ENCODE measurements around the gene CERS5.

The CERS5 gene, protein sequence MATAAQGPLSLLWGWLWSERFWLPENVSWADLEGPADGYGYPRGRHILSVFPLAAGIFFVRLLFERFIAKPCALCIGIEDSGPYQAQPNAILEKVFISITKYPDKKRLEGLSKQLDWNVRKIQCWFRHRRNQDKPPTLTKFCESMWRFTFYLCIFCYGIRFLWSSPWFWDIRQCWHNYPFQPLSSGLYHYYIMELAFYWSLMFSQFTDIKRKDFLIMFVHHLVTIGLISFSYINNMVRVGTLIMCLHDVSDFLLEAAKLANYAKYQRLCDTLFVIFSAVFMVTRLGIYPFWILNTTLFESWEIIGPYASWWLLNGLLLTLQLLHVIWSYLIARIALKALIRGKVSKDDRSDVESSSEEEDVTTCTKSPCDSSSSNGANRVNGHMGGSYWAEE

DNA sequence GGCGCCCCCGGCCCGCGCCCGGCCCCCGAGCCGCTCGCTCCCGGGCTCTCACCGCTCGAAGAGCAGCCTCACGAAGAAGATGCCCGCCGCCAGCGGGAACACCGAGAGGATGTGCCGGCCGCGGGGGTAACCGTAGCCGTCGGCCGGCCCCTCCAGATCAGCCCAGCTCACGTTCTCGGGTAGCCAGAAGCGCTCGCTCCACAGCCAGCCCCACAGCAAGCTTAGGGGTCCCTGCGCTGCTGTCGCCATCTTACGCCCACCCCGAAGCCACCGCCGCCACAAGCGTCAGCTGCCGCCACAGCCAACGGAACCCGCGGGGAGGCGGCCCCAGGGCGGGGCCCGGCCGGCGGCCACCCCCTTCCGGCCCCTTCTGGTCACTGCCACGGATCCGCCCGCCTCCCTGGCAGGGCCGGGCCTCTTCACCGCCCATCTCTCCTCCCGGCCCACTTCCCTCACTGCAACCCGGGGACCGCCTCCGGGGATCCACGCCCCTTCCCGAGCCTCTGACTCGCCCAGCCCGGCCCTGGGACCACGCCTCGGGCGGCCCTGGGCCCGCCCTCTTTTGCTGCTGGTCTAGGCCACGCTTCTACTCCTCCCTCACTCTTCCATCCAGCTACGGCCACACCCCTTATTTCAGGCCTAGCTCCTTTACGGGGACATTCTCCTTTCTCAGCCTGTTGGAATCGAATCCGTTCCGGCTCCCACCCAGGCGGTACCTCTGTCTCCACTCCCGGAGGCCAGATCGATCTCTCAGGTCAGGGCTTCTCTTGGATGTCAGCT is at the start of gene CERS5:
Gene CERS5, minus strand, starts transcription at position 321 of the 780 bp plus-strand sequence. Its CDS starts 72 bp downstream, at position 249.
- peak; percentile 84 to 92 (median 90) for DNase-seq (ENCODE audit: low read depth in 3 of 3)

DNA sequence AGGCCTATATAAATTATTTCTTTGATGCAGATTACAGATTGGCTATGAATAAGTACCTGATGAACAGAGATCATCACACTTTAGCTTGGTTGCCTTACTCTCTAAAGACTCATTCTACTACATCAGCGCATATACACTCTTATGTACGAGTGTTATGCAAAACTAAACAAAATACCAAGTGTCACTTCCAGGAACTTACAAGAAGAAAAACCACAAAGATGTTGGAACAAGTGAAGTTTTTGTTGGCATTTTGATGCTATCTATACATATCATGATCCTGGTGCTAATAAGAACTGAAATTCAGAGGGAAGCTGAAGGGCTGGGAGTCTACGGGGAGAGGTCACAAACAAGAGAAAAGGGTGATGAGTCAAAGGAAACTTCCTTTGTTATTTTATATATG is 47.9 kb upstream of the CERS5 start:
- DNase-seq (ENCODE audit: low read depth in 3 of 3), result no peak

DNA sequence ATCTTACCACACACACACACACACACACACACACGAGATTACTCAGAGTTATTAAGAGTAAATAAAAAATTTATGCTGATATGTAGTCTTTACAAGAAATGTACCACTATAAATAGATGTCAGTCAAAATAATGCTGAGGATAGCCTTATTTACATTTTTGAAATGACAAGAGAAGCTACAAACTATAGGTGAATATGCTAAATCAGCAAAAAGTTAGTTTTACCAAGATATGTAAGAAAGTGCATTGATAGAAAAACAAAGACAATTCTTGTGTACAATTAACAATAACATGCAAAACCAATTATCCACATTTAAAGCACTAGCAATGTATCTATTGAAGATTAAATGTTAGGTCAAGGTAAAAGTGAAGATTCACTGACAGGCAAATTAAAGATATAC is 46.8 kb upstream of the CERS5 start:
- no peak for DNase-seq (ENCODE audit: low read depth in 3 of 3)

DNA sequence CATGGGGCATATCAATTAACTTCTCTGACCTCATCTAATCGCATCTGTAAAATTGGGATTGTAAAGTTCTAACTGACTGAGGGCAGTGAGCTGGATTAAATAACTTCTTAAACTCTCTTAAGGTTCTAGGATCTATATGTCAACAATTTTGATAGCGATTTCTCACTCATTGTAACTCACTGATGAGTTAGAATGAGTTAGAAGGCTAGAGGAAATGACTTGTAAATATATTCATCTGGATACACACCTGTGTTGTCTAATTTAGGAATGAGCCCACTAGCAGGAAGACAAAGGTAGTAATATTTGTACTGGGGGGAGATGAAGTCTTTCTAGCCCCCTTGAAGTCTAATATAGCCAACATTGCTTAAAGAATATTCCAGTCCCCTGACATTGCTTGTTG is 46.3 kb upstream of the CERS5 start:
- DNase-seq (ENCODE audit: low read depth in 3 of 3), result no peak

DNA sequence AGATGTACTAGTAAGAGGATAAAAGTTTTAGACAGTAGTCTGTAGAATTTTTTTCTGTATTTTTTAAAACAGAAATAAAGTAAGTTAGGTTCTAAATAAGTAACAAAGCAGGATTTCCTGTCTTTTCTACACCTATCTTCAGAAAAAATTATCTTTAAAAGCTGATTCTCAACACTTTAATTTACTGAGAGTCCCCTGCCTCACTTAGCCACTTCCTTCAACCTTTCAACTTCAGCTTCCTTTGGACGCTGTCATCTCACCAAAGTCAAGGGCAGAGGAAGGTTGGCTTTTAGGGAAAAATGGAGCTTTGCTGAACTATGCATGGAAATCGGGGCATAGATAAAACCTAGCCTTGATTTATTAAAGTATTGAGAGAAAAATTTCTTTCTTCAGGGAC is 44.9 kb upstream of the CERS5 start:
- no peak for DNase-seq (ENCODE audit: low read depth in 3 of 3)

DNA sequence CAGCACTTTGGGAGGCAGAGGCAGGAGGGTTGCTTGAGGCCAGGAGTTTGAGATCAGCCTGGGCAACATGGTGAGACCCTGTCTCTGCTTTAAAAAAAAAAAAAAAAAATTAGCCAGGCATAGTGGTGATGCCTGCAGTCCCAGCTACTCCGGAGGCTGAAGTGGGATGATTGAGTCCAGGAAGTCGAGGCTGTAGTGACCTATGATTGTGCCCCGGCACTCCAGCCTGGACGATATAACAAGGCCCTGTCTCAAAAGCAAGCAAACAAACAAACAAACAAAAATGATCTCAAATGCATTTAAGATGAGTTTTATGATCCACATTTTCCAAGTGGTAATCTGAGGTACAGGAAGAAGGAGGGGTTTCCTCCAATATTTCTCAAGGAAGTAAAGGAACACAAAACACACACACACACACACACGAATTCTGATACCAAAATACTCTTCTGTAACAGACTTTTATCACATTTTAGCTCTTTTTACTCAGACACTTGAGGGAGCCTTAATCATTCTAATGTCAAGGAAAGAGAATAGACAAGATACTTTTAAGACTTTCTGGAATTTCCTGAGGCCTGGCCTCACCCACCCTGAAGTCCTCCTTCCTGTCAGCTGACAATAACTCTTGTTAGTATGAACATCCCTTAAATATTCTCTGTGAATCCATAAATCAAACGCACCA is 44.4 kb upstream of the CERS5 start:
- no peak for DNase-seq (ENCODE audit: low read depth in 3 of 3)

DNA sequence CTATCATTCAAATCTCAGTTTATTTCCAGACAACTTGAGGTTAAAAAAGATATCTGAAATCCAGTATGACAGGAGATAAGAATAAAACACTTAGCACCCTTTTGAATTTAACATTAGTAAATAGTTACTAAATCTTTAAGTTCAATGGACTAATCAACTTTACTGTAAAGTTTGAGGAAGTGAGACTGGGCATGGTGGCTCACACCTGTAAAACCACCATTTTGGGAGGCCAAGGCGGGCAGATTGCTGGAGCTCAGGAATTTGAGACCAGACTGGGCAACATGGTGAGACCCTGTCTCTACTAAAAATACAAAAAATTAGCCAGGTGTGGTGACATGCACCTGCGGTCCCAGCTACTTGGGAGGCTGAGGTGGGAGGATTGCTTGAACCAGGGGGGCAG is 40.3 kb upstream of the CERS5 start:
- DNase-seq (ENCODE audit: low read depth in 3 of 3), result no peak

DNA sequence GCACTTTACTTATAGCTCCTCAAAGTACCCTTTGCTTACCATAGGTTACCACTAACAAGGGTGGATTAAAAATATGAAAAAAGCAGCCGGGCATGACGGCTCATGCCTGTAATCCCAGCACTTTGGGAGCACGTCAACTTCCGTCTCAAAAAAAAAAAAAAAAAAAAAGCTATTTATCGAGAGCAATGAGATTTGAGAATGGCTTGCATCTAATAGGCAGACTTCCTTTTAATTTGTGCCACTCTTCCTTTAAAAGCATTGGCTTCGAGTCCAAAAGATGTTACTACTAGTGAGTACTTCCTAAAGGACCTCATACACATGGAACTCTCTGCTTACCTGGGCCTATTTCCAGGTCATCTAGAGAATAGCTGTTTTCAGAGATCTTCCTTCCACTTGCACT is 38.5 kb upstream of the CERS5 start:
- no peak for DNase-seq (ENCODE audit: low read depth in 3 of 3)

DNA sequence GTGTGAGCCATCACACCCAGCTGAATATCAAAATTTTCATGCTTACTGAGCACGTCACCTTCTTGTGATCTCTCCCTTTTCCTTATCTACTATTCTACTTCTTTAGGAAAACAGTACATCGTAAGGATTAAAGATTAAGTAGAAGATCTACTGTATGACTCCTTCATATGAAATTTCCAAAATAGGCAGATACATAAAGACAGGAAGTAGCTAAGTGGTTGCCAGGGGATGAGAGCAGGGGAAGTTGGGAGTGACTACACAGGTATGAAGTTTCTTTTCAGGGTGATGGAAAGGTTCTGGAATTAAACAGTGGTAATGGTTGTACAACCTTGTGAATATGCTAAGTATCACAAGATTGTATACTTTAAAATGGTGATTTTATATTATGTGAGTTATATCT is 36.5 kb upstream of the CERS5 start:
- DNase-seq (ENCODE audit: low read depth in 3 of 3), result no peak

DNA sequence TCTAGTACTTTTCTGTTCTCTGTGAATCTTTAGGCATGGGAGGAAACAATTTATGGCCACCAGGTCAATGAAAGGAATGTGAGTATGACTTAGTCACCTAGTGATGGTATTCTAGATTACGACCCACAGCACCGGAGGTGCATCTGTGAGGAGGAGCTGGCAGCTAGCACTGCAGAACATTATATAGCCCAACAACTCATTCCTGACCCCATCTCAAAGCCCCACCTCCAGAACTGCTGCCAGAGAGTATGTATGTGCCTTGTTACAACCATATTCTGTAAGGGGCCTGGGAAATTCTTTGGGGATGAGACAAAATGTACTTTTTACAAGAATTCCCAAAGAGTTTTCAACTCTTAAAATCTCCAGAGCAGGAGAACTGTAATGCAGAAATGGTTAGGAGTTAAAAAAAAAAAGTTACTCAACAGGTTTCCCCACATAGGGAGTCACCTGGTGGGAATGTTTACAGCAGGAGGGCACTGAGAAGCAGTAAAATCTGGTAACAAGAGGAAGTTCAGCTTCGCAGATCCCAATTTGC is 34.9 kb upstream of the CERS5 start:
- no peak for DNase-seq (ENCODE audit: low read depth in 3 of 3)

DNA sequence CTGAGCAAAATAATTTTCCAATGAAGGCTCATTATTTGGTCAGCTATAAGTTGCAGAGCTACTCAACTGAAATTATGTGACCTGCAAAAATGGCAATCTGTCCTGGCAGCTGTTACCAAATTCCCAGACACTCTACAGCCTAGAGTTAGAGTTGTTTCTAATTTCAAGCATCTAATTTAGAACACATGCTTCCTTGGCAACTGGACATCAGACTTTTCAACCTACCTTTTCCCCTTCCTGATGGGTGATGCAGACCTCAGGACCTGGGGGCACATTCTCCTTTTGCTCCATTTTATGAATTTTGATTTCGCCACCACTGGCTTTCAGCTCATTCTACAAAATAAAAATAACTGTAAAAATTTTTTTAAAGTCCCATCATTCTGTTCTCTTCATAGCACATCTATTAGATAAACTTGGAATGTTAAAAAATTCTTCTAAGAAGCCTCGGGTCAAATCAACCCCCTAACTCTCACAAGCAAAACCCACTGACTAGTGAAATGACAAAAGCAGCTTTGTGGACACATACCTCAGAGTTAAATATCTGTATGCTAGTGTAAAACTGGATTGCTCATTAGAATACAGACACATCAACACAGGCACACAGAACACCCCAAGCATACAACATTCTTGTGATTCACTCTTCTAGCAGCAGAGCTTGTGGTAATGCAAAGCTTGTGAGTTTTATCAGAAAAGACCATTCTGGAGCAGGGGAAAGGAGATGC is 33.5 kb upstream of the CERS5 start:
- DNase-seq (ENCODE audit: low read depth in 3 of 3), result no peak

DNA sequence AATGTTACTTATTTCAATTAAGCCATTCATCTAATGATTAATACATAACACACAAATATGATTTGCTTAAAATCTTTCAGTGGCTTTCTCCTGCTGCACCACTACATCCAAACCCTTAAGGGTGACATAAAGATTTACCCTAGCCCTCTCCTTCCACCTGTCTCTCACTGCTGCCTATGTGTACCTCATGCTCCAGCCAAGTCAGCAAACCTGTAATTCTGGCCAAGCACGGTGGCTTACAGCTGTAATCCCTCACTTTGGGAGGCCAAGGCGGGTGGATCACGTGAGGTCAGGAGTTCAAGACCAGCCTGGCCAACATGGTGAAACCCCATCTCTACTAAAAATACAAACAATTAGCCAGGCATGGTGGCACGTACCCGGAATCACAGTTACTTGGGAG is 31.7 kb upstream of the CERS5 start:
- DNase-seq (ENCODE audit: low read depth in 3 of 3), result no peak

DNA sequence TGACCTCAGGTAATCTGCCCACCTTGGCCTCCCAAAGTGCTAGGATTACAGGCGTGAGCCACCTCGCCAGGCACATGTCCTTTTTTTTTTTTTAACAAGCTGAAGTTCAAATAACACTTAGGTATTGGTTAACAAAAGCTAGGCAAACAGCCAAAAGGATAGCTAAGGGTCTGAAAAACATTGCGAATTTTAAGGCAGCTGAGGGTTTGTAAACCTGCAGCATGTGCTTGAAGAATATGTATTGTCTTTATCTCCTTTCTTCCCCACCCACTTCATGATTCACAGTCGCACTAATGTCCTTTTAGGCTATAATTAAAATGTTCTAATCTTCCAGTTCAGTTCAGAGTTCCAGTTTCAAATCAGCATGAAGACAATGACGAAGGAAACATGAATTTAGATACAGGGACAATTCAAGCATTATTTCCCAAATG is 30.1 kb upstream of the CERS5 start:
- DNase-seq (ENCODE audit: low read depth in 3 of 3), result no peak

DNA sequence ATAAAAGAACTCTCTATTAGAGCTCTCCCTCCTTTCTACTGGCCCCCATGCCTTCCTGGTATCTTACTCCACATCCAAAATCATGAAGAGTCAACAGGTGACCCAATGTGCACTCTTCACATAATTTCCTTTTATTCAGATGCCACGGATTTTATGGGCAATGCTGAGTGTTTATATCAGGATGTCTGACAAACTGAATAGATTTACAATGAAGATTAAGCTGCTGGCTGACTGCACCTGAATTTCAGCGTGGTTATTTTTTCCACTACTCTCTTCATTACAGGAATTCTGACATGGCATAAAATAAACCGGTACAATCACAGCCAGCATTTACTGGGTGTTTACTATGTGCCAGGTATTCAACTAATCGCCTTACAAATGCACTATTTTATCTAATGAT is 29.4 kb upstream of the CERS5 start:
- no peak for DNase-seq (ENCODE audit: low read depth in 3 of 3)

DNA sequence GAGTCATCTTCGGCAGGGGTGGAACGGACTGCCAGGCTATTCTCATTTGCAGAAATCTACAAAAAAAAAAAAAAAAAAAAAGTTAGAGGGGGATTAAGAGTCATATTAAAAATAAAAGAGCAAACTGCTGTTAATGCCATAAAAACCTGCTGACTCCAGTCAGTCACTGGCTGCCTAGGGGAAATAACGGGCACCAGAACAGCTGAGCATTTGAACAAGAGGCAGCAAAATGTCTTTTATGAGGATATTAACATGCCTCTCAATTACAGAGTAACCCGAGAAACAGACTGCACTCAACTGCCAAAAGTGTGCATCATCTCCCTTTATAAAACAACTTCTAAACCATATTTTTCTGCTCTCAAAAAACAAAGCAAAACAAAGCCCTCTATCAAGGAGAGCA is 28.7 kb upstream of the CERS5 start:
- DNase-seq (ENCODE audit: low read depth in 3 of 3), result no peak

DNA sequence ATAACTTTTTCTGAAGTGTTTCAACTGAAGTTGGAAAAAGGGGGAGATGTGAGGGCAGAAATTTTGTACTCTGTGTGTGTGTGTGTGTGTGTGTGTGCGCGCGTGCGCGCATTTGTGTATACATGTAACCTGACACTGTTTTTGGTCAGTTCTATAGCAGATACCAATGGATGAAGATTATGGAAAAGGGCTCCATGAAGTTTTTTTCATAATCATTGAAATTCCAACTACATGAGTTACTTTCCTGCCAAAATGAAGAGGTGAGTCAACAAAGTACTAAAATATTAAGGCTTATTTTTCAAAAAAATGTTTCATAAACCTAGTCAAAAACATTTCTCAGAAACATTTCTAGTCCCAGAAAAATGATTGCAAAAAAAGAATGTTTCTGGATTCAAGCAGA is 25.7 kb upstream of the CERS5 start:
- no peak for DNase-seq (ENCODE audit: low read depth in 3 of 3)

DNA sequence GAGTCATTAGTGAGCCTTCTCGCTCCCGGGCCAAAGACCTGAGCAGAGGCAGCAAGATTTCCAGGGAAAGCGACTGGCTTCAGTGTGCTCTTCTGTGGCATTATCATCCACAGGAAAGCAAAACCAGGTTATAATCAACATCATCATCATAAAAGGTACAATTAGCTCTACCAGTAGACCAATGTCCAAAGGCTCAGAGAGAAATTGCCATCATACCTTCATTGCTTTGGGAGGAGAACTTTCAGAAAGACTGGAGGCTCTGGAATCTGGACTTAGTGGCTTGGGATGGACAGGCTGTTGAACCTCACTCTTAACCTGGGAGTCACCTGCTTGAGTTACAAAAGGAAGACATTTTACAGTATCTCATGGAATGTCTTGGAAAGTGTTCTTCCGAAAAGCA is 25.1 kb upstream of the CERS5 start:
- no peak for DNase-seq (ENCODE audit: low read depth in 3 of 3)

DNA sequence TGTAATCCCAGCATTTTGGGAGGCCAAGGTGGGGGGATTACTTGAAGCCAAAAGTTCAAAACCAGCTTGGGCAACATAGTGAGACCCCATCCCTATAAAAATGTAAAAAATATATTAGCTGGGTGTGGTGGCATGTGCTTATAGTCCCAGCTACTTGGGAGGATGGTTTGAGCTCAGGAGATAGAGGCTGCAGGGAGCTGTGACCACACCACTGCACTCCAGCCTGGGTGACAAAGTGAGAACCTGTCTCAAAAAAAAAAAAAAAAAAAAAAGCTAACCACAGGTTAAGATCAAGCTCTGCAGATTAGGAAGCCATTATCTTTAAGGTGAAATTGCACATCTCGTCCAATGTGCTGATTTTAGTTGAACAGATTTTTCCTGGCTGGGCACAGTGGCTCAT is 23.7 kb upstream of the CERS5 start:
- DNase-seq (ENCODE audit: low read depth in 3 of 3), result no peak

DNA sequence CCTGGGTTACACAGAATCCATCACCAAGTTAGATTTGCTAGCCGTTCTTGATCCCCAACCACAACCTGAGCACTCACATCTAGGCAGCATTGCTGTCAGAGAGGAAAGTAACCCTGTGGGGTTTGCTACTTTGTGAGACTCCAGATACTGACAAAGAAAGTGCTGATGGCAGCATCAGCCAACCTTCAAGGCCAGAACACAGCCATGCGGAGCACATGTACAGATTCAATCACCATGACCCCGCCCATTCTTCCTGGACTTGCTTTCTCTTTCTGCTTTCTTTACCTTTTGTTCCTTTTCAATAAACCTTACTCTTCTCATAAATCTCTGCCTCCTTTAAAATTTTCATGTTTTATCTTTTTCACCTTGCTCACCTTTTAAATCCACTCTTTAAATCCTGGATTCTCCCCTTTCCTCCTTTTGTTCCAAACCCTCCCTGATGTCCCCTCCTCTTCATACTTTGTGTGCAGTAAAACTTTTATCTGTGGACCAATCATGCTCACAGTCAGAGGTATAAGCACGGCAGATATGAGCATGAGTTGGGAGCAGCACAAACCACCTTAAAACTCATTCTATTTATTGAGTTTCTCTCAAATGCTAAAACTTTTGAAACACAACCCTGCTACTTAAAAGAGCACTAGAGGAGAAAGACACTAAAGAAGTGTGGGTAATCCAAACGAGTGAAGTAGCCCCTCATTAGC is 21.9 kb upstream of the CERS5 start:
- peak in 1 of 3 experiments; percentile 9 for DNase-seq (ENCODE audit: low read depth in 3 of 3)

DNA sequence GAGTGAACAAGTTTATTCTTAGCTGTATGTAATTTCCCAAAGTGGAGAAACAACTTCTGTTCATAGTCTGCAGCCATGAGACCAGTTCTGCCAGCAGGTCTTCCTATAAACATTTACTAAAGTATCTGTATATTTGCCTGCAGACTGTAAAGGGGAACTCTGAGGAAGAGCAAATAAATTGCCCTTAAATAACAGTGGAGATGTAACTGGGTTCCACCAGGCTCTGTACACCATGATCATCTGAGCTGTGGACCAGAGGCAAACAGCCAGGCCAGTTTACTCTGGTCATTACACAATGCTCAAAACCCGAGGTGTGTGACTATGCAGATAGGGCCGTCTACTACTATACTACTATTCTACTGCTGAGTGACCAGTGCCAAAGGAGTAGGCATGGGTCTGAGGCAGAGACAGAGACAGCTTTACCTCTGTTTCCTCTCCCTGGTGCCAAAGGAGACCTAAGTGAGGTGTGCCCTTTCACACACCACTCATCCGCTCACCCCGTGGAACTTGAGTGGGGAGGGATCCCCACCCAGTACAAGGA is 21.1 kb upstream of the CERS5 start:
- DNase-seq (ENCODE audit: low read depth in 3 of 3), result no peak

Measured in stimulated activated CD4-positive, alpha-beta T cell treated with anti-CD3 and anti-CD28 coated beads, TNF-alpha, amount 100 ng/mL, for 4 hours (primary cell).